ENCODE measurements around the gene KLHL33.

DNA sequence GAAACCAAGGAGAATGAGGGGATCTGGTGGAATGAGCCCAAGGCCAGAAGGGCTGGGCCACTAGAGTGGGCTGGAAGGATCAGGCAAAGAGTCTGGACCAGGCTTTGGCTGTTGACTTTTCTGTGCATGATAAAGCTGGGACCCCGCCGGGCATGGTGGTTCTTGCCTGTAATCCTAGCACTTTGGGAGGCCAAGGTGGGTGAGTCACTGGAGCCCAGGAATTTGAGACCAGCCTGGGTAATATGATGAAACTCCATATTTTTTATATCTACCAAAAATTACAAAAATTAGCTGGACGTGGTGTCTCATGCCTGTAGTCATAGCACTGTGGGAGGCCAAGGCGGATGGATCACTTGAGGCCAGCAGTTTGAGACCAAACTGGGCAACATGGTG, 393 bp upstream of the KLHL33 start:
- TF ChIP-seq, protein P1, sequence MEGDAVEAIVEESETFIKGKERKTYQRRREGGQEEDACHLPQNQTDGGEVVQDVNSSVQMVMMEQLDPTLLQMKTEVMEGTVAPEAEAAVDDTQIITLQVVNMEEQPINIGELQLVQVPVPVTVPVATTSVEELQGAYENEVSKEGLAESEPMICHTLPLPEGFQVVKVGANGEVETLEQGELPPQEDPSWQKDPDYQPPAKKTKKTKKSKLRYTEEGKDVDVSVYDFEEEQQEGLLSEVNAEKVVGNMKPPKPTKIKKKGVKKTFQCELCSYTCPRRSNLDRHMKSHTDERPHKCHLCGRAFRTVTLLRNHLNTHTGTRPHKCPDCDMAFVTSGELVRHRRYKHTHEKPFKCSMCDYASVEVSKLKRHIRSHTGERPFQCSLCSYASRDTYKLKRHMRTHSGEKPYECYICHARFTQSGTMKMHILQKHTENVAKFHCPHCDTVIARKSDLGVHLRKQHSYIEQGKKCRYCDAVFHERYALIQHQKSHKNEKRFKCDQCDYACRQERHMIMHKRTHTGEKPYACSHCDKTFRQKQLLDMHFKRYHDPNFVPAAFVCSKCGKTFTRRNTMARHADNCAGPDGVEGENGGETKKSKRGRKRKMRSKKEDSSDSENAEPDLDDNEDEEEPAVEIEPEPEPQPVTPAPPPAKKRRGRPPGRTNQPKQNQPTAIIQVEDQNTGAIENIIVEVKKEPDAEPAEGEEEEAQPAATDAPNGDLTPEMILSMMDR (IDR thresholded peaks at IDR 0.05), result no peak
- no peak for TF ChIP-seq POLR2A (IDR thresholded peaks at IDR 0.05)
